HG02571 (cell line): ENCODE data around the gene AKAP9.
A peak's percentile ranks its signal among the peaks of the same experiment; 100 is the strongest.
"Not testable (repeated sequence)": the region's sequence is repeated elsewhere in the genome, so short reads cannot be mapped to it uniquely, and the experiment has no call there.

Source experiments
- ATAC-seq: cut with Tn5 transposase; IDR thresholded peaks from one replicate; pipeline ENCODE4 v1.9.1; 2021; ENCODE audit warnings: mild to moderate bottlenecking, moderate library complexity; ENCODE audit not compliant: unreplicated experiment

Gene AKAP9

DNA sequence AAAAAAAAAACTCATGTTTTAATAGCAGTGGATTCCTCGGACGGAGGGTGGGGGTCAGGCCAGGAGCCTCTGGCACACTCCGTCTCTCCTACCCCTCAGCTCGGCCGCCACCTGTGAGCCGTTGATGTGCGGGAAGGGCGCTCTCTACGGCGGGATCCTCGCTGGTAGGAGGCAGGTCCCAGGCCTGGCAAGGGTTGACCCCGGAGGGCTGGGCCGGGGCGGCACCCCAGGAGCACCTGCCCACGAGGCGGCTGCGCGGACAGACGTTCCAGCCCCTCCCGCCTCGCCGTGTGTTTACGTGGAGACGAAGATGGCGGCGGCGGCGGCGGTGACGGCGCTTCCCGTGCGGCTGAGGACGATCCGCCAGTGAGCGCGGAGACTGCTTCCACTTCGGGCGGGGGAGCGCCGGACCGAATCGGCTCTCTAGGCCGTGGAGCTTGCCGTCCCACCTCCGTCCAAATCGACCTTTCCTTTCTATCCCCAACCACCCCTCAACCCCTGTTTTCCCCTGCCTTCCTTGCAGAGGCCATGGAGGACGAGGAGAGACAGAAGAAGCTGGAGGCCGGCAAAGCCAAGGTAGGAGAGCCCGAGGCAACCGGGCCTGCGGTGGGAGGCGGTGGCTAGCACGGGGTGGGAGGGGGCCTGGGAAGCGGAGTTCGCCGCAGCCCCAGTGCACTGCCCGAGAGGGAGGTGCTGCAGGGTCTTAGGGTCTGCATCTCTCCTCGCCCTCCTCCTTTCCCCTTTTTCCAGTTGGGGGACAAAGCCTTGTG is at the start of gene AKAP9:
TSS of gene AKAP9 (plus strand) at position 291 of the 770 bp plus-strand sequence. CDS start at position 529, 238 bp downstream.
- peak; percentile 97 for ATAC-seq

DNA sequence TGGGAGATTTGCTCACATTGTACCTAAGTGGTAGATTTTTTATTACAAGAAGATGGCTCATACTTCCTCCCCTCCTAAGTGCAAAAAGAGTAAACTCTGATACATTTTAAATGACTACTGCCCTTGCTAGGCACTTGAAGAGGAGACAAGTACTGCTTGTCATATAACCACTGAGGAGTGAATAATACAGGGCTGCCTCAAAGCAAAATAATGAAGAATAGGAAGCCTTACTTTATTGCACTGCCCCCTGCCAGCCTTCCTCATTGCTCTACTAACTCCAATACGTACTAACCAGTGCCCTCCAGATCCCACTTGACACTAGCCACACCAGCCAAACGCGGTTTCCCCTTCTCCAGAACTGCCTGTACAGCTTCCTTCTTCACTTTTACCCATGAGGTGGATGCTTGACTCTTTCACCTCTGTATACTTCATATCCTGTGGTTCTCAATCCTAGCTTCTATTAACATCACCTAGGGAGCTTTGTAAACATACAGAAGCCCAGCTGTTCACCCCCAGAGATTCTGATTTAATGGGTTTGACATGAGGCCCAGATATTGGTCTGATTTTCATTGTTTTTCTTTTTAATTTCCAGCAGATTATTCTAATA is 48.5 kb upstream of the AKAP9 start:
- no peak for ATAC-seq

DNA sequence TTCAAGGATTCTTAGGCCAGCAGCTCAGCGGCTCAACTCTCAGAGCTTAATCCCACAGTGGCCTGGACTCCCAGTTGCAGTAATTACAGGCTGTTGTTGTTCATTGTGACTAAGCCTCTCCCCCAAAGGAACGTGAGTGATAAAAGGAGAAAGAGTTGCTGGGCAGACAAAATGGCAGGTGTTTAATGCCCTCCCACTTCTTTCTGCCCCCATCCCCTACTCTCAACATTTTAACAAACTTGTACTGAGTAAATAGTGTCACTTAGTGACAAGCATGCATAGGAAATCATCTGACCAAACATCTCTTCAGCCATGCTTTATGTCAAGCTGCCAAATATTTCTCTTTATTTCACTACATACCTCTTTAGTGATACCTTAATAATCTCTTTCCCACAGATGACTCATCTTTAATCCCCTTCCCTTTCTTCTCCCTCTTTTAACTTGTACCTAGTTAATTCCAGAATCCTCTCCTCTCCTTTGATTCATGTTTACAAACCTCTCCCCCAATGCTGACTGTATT is 47.8 kb upstream of the AKAP9 start:
- ATAC-seq = no peak

DNA sequence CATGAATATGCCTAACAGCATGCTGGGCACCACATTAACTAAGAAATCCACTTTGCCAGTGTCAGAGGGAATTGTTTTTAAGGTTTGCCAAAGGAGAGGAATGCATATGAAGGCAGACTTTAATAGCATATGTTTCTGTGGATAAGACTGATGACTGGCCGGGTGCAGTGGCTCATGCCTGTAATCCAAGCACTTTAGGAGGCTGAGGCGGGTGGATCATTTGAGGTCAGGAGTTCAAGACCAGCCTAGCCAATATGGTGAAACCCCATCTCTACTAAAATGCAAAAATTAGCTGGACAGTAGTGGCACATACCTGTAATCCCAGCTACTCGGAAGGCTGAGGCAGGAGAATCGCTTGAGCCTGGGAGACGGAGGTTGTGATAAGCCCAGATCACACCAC is 47.0 kb upstream of the AKAP9 start:
- ATAC-seq = not testable (repeated sequence)

DNA sequence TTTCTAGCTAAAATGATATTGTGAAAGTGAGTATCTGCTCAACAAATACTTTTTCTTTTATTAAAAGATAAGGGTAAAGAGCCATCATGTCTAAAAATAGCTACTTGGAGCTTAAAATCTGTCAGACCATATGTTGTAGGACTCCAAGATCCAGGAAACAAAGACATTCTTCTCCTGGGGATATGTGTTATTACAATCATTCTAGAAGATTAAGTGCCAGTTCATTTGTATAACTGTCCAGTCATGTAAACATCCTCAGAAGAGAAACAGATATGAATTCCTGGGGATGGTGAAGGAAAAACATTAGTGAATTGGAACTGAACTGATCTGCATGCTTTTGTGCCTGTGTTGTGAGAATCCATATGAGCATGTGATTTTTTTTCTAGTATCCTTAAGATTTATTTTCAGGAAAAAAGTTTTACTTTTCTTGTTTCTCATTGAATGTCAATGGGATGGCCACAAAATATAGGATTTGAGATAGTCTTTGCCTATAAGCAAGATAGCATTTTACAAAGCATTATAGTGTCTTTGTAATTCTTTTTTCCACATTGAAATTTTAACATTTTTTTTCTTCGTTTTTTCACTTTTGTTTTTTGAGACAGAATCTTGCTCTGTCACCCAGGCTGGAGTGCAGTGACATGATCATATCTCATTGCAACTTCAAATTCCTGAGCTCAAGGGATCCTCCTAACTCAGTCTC is 45.7 kb upstream of the AKAP9 start:
- no peak for ATAC-seq

DNA sequence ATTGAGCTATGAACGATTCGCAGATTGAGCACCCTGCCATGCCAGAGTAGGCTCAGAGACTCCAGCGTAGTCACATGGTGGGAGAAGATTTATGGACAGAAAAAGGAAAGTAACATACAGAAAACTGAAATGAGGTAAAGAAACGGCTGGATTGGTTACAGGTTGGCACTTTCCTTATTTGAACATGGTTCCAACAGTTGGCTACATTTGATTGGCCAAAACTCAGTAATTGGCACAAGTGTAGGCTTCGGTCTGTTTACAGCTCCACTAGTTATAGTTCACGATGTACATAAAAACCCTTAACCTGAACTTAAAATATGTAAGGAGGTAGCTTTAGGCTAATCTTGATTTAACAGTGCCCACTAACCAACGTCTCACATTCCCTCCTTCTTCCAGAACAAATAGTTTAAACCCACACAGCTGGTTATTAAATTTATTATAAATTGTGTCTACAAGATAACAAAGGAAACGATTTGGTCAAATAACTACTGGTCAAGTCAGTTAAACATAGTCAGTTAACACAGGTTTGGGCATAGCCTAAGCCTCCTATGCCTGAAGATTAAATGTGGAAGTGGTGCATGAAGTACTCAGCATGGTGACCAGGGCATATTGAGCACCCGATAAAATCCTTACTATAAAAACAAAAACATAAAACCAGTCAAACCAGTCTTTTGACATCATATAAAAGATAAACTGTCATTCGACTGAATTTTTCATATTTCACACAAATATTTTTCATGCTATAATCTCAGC is 42.2 kb upstream of the AKAP9 start:
- no peak for ATAC-seq

DNA sequence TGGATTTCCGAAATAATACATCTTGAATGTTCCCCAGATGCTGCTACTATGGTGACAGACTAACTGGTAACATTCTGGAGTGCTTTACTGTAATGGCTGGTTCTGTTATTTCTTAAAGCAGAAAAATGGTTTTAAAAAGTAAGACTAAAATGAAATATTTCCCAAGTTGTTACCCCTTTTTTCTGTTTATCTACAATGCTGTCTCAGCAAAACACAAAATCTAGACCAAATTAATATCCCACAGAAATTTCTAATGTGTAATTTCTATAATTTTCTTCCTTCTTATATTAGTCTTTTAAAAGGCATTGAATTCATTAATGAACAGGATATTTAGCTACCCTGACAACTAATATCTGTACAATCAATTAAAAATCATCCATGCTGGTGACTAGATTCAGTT is 41.1 kb upstream of the AKAP9 start:
- no peak for ATAC-seq

DNA sequence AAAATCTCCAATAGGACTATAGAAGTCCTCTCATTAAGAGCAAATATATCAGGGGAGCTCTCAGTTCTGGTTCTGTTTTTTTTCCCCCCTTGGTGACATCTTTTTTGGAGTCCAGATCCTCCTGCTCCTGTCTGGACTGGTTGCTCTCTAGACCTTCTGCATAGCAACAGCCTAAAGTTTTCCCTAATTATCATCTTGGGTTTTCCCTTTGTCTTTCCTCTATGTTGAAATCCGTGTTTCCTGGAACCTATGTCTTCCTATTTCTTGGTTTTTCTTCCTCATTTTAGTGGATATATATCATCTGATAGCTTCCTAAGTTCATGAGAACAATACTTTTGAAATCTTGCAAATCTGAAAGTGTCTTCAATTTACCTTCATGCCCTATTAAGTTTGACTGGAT is 30.5 kb upstream of the AKAP9 start:
- ATAC-seq = no peak

DNA sequence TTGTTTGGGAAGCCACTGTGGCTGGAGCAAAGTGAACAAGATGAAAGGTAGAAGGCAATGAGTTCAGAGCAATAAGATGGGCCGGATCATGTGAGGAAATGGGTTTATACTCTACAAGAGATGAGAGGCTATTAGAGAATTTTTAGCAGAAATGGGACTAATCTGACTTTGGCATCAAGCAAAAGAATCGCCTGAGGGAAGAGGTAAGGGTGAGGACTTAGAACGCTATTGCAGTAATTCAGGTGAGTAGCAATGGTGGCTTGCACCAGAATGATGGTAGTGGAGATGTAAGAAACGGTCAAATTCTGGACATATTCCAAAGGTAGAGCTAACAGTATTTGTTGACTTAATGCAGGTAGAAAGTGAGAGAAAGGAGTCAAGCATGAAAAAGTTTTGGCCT is 29.5 kb upstream of the AKAP9 start:
- no peak for ATAC-seq

DNA sequence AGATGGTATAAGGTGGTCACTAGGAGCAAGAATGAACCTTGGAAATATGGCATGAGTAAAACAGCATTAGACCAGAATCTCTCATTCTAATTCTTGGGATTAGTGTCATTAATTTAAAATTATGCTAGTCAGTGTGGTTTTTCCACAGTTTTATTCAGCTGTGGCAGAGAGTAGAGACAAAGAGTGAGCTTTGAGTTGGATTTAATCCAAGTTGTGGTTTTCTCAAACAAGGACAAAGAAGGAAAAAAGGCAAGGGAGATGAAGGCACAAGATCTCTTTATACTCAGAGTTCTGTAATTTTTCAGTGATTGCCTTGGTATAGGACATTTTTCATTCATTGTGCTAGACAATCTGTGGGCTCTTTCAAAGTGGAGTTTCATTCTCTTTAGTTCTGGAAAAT is 28.2 kb upstream of the AKAP9 start:
- no peak for ATAC-seq

DNA sequence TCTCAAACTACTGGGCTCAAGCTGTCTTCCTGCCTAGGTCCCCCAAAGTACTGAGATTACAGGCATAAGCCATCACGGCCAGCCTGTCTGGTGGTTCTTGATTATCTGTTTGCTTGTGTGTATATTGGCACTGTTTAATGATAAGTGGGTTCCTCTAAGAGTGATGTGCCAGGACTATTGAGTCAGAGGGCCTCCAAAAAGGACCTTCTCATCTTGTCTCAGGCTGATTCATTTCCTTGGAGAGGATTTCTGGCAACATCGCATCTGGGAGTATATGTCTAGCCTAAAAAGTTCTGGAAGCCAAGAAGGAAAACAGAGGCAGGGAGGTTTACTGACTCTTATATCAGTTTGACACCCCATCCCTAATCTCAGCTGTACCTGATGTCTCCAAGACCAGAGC is 27.1 kb upstream of the AKAP9 start:
- ATAC-seq = no peak

DNA sequence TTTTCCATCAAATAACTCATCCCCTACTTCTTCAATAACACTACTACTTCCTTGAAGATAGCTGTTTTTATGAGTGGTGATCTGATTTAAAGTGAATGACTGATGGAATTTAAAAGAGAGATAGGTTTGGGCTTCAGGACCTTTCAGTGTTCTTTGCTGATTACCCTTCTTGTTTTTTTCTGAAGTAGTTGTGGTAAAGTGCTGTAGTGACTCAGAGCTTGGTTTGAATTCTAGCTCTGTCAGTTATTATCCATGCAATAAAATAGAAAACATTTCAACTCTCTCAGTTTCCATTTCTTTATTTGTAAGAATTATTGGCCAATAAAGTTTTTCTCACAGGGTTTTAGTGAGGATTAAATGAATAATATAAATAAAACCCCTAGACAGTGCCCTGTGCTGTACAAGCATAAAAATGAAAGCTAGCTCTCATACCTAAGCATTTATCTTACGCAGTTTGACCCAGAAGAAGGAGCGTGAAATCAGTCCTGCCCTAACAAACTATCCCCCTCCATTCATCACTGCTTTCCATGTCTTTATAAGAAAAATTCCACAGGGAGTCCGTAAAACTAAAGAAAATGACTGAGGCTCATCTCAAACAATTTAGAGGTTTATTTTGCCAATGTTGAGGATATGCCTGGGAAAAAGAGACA is 25.1 kb upstream of the AKAP9 start:
- ATAC-seq = no peak

DNA sequence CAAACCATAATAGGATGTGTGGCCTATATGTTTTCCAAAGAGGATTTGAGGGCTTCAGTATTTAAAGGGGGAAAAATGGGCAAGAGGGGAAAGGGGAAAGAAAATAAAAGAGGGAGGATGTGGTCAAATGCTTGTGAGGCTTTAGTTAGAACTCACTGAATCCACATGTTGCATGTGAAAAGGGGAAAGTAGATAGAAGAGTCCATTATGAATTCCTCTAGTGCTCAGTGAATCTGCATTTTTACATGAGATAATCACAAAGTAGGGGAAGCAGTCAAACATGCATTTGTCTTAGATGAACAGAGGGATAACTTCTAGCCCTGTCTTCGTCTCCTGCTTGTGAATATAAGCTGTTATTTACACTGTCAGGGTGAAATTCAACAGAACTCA is 24.6 kb upstream of the AKAP9 start:
- ATAC-seq = no peak

DNA sequence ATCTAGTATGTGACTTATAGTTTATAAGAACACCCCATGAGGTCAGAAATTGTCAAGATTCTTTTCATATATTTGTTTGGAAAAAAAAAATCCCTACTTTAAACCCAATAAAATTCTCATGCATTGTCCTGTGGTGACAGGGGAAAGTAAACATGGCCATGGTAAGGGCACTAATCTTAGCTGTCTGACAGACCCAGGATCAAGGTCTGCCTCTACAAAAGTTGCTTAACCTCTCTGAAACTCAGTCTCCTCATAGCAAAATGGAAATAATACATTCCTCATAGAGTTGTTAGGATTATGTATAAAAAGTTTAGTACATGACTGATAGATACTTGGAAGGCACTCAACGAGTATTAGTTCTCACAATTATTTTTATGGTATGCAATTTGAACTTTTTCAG is 22.3 kb upstream of the AKAP9 start:
- ATAC-seq = no peak

DNA sequence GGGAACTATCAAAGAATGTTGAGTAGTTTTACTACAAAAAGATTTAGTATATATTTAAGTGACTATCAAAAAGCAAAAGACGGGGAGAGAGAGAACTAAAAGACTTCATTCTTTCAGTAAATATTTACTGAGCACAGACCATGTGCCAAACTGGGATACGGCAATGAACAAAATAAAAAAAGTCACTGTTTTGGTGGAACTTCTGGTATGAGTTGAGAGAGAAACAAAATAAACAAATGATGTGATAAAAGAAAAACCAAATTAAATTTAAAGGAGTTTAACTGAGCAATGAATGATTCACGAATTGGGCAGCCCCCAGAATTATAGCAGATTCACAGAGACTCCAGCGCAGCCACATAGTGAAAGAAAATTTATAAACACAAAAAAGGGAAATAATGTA is 17.8 kb upstream of the AKAP9 start:
- ATAC-seq = no peak

DNA sequence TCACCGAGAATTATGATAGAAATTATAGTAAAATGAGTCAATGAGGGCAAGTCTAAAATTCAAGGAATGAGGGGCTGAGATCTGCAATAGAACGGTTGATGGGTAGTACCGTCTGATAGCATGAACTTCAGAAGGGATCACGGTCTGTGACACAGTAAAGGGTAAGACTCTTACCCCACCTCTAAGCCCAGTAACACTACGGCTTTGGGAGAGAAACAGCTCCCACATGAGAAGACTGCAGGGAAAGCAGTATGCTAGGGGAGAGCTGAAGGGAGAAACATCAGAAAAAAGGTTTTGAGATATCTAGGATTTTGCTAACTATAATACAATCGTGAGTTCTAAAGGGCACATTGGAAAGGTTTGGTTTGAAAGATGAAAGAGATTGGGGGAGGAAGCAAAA is 12.8 kb upstream of the AKAP9 start:
- no peak for ATAC-seq

DNA sequence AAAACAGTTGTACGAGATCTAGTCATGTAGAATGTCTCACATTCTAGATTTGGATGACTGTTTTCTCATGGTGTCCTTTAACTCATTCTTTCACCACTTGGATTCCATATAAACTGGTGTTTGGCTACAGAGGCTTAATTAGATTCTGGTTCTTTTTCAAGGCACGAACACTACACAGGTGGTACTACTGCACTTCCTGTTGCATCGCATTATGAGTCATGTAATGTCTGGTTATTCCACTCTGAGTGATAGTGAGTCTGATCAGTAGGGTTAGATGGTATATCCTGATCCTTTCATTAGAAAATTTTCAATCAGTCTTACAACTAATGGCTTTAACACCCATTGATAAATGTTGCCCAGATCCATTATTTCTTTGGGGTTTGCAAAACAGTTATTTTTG is 11.2 kb upstream of the AKAP9 start:
- no peak for ATAC-seq

DNA sequence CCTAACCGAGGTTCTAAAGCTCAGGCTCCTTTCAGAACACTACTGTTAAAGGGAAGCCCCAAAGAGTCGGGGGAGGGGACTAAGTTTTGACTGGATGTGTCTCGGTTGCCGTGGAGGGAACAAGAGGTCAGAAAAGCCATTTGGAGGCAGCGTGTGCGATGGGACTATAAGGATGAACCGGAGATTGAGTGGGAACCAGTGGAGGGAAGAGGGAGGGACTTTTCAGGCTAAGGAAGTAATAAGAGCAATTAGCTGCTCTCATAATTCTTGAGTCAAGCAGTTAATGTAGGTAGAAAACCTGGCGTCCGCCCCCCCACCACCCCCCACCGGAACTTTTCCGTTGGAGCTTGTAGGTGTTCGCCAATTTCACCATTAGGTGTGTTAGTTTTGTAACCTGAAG is 491 bp upstream of the AKAP9 start:
- peak; percentile 26 for ATAC-seq

DNA sequence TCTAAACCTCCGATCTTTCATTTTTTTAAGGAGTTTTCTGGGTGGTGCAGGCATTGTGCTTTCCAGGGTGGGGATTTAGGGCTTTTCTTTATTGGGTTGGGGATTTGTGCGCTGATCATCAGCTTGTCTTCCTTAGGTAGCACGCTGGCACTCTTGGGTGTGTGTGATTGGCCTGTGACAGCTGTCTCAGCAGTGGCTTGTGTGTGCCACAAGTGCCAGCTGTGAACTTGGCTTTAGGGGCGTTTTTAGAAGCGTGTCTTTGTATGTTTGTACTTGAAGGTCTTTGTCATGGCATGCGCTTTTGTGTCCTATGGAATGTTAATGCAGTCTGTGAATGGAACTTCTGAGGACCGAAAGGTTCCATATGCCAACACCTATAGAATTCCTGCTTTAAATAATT is 788 bp downstream of the AKAP9 start:
- no peak for ATAC-seq

DNA sequence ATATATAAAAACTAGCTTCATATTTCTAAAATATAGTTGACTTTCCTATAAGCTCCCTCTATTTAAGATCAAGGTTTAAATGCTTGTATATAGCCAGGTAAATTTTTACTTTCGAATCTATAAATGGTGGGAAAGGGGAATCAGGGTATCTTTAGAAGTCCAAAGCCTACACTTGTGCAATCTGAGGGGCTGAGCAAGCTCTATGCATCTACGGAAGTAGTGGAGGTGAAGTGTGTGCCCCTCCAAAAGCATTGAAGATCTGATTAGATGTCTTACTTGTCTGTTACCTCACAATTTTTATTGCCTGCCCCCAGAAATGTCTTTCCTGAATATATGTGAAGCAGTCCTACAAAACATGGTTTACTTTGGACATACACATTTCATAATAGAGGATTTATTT is 1.6 kb downstream of the AKAP9 start:
- ATAC-seq = no peak

DNA sequence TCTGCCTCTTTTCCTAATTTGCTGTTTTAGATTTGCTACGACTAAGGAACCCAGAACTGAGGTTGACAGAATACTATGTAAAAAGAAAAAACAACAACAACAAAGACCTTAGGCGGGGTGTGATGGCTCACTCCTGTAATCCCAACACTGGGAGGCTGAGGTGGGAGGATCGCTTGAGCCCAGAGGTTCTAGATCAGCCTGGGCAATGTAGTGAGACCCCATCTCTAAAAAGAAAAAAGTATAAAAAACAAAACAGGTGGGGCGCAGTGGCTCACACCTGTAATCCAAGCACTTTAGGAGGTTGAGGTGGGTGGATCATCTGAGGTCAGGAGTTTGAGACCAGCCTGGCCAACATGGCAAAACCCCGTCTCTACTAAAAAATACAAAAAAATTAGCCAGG is 4.3 kb downstream of the AKAP9 start:
- not testable (repeated sequence) for ATAC-seq
